Stimulated activated CD4-positive, alpha-beta T cell treated with anti-CD3 and anti-CD28 coated beads, Interleukin-2, amount 100 ng/mL, for 4 hours (primary cell): ENCODE measurements around the gene CD300LG.
"Not testable (repeated sequence)": the region's sequence is repeated elsewhere in the genome, so short reads cannot be mapped to it uniquely, and the experiment has no call there.

Experiments used
- DNase-seq: peaks from one replicate; pipeline ENCODE4 v3.0.0-alpha.2; 2020; ENCODE audit warnings: low read depth

Gene CD300LG

DNA sequence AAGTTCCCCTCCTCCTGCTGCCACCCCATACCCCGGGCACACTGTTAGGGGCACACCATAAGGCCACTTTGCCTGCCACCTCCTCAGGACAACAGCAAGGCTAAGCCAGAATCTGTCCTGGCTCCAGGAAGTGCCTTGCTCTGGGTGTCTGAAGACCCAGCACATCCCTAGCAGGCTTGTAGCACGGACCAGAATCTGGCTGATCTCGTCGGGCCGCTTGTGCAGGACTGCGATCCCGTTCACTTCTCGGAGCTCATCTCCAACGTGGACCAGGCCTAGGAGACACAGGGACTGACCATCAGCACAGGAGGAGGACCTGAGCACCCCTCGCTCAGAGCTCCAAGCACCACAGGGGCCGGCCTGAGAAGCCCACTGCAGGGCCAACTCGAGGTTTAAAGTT, 21.4 kb upstream of the CD300LG start:
- DNase-seq: no peak

DNA sequence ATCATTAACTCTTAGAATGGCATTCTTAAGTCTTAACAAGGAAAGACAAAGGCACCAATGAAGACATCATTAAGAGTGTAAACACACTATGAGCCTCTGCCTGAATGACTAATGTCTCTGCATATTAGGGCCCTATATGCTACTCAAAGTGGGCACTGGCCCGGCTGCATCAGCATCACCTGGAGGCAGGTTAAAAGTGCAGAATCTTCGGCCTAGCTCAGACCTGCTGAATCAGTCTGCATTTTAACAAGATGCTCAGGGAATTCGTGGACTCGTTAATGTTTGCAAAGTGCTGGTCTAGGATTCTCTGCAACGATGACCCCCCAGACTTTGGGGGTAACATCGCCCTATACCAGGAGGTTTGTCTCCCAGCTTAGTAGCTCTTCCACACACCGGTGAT, 20.8 kb upstream of the CD300LG start:
- DNase-seq: no peak

DNA sequence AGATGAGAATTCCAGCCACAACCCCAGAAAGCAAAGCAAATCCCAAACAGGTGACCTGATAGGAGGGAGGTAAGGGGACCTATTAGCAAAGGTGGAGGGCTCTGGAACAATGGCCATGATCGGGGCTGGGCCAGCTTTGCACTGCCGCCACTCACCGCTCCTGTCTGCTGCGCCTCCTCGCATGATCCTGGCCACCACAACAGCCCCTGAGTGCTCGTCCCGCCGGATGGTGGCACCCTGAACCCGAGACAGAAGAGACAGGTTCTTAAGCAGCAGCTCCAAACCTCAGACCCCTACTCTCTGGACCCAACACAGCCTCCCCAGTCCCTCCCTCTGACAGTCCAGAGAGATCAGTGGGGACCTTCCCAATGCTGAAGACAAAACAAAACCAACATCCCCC, 19.4 kb upstream of the CD300LG start:
- no peak for DNase-seq

DNA sequence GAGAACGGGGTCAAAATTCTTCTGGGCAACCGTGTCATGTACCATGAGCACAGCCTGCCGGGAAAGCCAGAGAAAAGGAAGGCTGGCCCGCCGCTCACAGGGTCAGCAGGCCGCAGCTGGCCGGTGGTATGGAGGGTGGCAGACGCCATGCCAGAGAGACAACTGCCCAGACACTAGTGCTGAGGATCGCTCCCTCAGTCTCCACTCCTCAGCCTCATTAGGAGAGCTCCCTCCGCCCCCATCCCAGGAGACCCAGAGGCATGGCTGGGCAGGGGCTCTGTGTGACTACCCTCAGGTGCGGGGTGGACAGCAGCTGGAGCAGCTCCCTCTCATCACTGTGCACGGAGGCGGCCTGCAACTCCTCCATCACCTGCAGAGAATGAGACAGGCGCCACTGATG, 17.2 kb upstream of the CD300LG start:
- no peak for DNase-seq

DNA sequence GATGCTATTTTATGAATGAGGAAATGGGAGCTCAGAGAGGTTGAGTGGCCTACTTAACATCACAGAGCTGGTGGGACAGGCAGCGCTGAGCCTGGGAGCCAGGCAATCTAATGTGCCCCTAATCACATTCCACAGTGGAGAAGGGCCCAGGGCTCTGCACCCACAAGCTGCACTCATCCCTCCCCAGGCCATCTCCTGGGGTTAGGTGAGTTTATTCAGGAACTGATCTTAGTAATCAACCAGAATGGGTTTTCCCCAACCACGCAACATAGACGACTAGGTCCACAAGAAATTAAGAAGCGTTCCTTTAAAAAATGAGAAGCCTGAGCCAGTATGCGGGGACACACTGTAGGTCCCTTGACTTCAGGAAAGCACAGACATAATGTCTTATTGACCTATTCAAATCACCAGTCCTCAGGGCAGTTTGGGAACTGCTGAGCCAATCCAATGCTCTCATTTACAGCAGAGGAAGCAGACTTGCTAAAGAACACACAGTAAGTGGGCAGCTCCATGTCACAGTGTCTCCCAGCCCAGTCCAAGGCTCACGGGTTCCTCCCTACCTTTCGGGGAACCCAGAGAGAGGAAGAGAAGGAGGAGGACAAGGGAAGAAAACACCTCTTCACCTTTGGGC, 16.4 kb upstream of the CD300LG start:
- no peak for DNase-seq

DNA sequence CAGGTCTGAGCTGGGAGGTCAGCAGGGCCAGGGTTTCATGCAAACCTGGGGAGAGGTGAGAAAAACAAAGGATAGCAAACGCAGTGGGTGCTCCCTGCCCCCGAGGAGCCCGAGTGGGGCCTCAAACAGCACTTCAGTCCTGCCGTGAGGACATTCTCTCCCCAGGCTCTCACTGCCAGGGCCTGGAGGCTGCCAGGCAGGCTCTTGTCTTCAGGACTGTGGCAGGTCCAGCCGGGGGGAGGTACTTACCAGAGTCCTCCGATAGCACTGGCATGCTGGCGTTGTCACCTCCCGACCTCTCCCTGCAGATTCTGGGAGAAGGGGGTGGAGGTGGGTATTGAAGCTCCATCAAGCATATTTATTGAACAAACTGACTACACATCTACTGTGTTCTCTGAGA, 15.3 kb upstream of the CD300LG start:
- DNase-seq: no peak

DNA sequence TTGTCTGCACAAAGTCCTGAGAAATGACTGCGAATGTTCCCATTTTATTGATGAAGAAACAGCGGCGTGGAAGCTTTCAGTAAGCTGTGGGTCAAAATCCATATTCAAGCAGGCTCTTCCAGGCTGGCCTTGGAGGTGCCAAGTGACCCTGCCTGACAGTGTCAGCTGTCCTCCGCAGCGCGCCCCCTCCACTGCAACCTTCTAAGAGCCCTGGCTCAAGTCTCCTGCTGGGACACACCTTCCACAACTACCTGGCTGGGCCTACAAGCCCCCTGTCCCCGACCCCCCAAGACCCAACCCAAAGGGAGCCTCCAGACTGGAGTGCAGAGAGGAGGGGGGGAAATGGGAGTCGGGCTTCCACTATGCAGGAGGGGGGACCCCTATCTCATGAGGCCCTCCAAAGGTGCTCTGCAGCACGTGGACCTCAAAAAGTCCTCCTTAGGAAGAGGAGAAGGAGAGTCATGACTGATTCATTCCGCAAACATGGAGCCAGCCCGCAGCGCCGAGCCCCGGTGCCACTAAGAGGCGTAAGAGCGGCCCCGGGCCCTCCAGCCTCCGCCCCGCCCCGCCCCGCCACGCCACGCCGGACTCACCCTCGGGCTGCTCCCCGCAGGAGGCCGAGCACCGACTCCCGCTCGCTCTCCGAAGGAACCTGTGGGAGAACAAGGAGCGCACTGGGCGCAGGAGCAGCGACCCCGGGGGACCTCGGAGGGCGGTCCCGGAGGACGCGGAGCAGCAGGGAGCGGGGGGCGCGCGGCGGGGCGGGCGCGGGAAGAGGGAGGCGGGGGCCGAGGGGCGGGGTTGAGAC, 14.6 kb upstream of the CD300LG start:
- DNase-seq: no peak

DNA sequence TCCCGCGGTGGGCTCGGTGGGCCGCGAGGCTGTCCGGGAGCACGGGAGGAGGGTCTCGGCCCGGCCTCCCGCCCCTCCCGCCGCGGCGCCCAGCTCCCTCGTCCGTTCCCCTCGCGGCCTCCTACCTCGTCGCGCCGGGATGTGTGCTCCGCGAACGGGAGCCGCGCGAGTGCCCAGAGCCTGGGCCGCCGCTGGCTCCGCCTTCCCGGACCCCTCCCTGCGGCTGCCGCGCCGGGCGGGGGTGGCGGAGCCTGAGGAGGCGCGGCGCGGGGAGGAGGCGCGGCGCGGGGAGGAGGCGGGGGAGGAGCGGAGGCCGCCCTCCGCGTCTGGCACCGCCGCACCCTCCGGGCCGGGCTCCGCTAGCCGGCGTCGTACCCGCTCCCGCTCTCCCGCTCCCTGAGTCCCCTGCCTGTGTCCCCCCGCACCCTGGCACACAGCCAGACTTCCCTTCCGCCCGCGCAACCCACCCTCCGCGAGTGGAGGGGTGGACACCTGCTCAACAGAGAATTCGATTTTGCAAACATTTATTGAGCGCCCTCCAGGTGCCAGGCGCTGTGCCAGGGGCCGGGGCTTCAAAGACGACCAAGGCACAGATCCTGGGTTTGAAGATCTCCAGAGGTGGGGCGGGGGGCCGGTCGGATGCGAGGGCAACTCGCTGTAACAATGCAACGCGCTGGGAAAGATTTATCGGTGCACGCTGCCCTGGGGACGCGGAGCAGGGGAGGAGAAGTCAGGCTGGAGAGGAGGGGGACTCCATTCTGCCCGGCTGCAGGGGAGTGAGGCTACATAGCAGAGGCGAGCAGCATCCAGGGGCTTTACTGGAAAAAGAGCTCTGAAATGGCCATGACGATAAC, 13.8 kb upstream of the CD300LG start, which contains the start of gene MPP3:
TSS of gene MPP3 (minus strand) at position 171 of the 854 bp plus-strand sequence. CDS start 1,240 bp downstream, outside the sequence.
- peak; percentile 47 for DNase-seq

DNA sequence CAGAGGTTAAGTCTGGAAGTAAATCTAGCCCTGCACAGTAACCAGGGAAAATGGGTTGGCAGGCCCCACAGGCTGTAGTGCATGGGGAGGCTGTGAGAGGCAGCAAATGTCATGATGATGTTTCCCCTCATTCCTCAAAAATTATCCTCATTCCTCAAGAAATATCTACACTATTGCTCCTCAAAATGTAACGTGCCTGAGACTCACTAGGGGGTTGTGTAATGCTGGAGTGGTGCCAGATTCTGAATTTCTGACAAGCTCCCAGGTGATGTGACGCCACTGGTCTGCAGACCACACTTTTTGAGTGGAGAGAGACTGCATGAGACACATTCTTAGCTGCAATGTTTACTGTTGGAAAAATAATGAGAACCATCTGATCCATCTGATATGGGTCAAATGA, 12.9 kb upstream of the CD300LG start:
- DNase-seq: no peak

DNA sequence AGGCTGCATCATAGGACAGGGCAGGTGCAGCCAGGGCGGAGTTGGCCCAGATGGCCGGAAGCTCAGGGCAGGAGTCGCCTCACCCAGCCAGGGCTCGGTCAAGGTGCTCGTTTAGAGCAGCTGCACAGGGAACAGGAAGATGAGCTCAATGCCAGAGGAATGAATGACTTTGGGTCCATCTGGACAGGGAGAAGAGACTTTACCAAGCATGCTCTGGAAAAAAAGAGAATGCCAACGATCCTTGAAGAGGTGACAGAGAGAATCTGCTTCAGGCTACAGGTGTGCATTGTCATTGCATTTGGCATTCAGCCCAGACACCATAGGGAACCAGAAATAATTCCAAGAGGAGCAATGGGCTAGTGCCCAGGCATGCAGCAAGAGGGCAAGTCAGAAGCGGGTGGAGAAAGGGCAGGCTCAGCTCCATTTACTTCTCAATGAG, 7.3 kb upstream of the CD300LG start:
- no peak for DNase-seq

DNA sequence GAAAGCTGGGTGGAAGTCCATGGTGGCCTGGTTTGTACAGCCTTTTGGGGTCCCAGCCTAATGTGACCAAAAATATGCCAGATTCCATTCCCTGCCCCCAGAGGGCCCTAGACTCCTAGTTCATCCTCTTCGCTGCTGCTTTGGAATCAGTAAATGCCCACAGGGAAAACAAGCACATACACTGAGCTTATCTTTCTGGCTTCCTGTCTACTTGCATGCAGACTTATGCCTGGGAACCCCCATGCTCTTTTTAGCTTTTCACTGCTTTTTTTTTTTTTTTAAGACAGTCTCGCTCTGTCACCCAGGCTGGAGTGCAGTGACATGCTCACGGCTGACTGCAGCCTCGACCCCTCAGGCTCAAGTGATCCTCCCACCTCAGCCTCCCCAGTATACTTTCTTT, 6.2 kb upstream of the CD300LG start:
- DNase-seq: no peak

DNA sequence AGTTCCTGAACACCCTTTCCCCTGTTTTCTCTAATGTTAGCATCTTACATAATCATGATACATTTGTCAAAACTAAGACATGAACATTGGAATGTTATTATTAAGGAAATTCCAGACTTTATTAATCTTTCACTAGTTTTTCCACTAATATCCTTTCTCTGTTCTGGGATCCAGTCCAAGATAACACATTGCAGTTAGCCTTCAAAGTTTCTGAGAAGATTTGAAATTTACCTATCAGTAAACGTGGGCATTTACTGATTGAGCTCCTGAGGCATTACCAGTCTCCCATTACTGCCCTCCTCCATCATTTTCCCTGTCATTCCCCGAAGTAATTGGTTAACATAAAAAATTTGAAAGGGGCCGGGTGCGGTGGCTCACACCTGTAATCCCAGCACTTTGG, 5.7 kb upstream of the CD300LG start:
- no peak for DNase-seq

DNA sequence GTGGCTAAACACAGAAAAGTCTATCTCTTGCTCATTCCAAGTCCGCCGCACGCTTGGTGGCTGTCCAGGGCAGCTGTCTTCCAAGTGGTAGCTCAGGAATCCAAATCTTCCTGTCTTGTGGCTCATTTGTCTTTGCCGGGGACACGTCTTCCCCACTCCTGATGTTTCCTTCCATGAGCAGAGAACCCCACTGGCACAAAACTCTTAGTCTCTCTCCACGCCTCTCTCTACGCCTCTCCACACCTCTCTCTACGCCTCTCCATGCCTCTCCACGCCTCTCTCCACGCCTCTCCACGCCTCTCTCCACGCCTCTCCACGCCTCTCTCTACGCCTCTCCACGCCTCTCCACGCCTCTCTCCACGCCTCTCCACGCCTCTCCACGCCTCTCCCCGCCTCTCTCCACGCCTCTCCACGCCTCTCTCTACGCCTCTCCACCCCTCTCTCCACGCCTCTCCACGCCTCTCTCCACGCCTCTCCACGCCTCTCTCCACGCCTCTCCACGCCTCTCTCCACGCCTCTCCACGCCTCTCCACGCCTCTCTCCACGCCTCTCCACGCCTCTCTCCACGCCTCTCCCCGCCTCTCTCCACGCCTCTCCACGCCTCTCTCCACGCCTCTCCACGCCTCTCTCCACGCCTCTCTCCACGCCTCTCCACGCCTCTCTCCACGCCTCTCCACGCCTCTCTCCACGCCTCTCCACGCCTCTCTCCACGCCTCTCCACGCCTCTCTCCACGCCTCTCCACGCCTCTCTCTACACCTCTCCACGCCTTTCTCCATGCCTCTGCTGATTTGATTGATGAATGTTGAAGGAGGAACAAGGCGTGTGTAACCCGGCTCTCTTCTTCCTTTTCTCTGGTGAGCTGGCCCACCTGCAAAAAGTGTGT, 4.6 kb upstream of the CD300LG start:
- DNase-seq: not testable (repeated sequence)

DNA sequence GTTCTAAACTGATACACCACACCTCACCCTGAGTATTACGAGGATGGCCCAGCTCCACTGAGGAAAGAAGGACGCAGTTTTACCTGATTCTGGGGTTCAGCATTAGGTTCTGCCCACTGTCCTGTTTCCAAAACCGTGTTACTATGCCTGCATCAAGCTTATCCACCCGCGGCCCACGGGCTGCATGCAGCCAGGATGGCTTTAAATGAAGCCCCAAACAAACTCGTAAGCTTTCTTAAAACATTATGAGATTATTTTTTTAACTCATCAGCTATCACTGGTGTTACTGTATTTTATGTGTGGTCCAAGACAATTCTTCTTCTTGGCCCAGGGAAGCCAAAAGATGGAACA, 4.0 kb upstream of the CD300LG start:
- no peak for DNase-seq

DNA sequence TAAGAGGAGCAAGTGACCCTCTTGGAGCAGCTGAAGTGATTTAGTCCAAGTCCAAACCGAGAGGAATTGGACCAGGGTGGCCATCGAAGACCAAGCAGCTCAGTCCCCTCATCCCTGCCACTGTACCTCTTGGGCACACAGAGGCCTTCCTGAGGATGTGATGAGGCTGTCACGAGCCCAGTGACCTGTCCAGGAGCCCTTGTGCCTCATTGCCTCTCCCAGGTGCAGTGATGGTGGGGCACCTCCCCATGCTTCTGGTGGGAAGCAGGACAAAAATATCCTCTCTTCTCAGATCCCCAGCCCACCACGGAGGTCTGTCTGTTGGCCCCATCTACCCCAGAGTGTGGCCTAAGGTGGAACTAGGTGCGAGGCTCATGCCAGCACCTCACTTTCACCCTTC, 2.7 kb upstream of the CD300LG start:
- no peak for DNase-seq

DNA sequence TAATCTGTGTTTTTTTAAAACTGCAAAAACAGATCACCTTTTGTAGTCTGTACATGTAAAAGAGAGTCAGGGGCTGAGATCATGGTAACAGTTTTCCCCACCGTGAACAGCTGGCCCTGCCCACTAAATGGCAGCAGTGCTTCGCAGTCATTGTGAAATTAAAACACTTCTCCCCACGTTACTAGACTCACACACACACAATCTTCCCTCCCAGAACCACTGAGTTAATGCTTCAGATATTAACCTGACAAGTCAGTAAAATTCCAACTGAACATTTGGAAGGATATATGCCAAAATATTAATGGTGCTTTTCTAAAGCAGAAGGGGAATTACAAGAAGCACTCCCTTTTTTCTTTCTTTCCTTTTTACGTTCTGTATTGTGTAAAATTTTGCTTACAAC, 1.2 kb upstream of the CD300LG start:
- no peak for DNase-seq

DNA sequence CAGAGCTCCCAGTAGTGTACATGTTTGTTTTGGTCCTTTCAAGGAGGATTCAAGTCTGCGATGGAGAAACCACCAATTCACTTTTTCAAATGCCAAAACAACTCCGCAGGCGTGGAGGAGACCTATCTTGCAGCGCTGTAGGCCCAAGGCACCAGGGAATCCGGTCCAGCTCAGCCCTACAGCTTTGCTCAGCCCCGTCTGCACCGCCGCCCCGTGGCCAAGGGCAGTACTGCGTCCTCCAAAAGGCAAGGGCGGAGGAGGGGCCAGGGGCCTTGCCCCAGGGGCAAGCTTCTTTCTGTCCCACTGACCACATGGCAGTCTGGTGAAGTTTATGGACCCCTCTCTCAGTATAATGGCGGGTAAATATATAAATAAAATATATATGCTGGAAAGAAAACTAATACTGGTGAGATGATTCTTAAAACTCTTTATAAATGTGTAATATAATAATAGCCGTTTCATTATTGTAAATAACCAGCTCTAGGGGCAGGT, 709 bp upstream of the CD300LG start:
- peak; percentile 58 for DNase-seq

DNA sequence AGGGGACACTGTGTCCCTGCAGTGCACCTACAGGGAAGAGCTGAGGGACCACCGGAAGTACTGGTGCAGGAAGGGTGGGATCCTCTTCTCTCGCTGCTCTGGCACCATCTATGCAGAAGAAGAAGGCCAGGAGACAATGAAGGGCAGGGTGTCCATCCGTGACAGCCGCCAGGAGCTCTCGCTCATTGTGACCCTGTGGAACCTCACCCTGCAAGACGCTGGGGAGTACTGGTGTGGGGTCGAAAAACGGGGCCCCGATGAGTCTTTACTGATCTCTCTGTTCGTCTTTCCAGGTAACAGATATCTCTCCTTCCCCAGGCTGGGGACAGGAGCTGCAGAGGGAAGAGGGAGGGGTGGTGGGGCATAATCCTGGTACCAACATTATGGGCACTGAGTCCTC, 1.6 kb downstream of the CD300LG start:
- no peak for DNase-seq

DNA sequence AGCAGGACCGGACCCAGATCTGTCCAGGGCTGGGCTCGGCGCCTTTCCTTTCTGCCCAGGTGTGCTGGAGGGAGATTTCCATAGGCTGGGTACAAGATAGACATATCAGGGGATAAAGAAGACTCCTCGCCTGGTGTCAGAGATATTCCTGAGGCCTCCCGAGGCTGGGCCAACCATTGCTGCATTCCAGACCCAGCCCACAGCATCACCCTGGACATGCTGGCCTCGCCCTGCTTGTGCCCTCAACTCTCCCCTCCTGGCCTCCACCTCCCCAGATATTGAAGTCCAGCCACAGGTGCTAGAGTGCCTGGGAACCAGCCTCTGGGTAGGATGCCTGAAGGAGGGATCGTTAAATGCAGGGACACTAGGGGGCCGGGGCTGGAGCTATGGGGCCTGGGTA, 2.1 kb downstream of the CD300LG start:
- no peak for DNase-seq

DNA sequence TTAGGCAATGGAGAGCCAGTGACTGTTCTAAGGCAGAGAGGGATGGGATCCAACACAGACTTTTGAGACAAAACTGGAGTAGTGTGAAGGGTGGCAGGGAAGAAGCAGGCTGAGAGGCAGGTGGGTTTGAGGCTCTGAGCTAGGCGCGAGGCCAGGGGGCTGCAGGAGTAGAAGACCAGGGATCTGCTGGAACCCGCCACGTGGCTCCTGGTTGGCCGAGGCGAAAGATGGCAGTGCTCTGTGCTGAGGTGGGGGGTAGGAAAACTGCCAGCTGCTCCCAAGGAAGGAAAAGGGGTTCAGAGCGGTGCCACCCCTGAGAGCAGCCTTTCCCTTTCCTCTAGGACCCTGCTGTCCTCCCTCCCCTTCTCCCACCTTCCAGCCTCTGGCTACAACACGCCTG, 5.6 kb downstream of the CD300LG start:
- DNase-seq: no peak

DNA sequence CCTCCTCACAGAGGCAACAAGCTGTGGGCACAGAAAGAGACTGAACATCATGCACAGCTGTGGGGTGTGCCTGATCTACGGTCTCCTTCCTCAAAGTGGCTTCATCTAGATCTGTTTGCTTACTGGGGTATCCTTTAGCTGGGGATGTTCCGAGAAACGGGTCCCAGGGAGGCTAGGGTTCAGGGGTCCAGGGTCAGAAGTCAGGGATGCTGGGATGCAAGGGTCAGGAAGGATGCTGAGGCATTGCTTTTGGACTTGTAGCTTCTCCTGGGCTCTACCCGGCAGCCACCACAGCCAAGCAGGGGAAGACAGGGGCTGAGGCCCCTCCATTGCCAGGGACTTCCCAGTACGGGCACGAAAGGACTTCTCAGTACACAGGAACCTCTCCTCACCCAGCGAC, 6.6 kb downstream of the CD300LG start:
- DNase-seq: no peak

DNA sequence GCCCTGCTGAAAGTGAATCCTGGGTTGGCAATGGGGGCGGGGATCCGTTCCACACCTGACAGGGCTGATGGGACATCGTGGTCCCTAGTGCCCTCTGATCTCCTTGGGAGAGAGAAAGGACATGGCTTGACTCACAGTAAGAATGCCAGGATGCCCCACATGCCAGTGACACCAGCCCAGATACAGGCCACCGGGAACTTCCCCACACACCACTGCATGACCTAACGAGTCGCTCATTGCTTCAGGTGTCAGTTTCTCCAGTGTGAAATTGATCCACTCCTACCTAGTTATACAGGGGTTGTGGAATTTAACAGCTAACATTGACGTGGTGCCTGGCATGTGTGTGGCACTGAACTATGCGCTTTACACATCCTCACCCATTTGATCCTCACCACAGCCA, 7.5 kb downstream of the CD300LG start:
- no peak for DNase-seq
